Stimulated activated CD8-positive, alpha-beta memory T cell treated with anti-CD3 and anti-CD28 coated beads, Interleukin-12 subunit alpha, Interleukin-12 subunit beta, amount 100 ng/mL, for 24 hours (primary cell): Measurements from ENCODE around the gene SLC30A3.
"Not testable (repeated sequence)": the region's sequence is repeated elsewhere in the genome, so short reads cannot be mapped to it uniquely, and the experiment has no call there.

Experiments
- DNase-seq: peaks from one replicate; pipeline ENCODE4 v3.0.0-alpha.2; 2020; ENCODE audit errors: extremely low read depth

The SLC30A3 gene

GRCh38 chr2:27262379-27263286, at the start of gene SLC30A3:
Gene SLC30A3 (minus strand): TSS chr2:27263047. CDS start chr2:27262906, 141 bp downstream.
- DNase-seq = peak; percentile 42

GRCh38 chr2:27312152-27312551, 49.3 kb upstream of the SLC30A3 start:
- DNase-seq = no peak

- no peak for DNase-seq
Measured at GRCh38 chr2:27309651-27310050, 46.8 kb upstream of the SLC30A3 start.

GRCh38 chr2:27308359-27308881, 45.6 kb upstream of the SLC30A3 start, which contains the start of gene UCN:
Gene UCN (minus strand): TSS chr2:27308445. CDS start chr2:27307895, 550 bp downstream.
- no peak for DNase-seq

- DNase-seq = no peak
Measured at GRCh38 chr2:27307545-27308358, 44.9 kb upstream of the SLC30A3 start.

GRCh38 chr2:27307287-27307544, 44.4 kb upstream of the SLC30A3 start:
- no peak for DNase-seq

GRCh38 chr2:27306573-27307286, 43.9 kb upstream of the SLC30A3 start:
- DNase-seq = no peak

GRCh38 chr2:27306136-27306535, 43.3 kb upstream of the SLC30A3 start:
- no peak for DNase-seq

GRCh38 chr2:27305516-27305915, 42.7 kb upstream of the SLC30A3 start:
- DNase-seq = no peak

GRCh38 chr2:27304488-27305240, 41.8 kb upstream of the SLC30A3 start:
- DNase-seq = no peak

GRCh38 chr2:27303093-27304025, 40.5 kb upstream of the SLC30A3 start:
- no peak for DNase-seq

GRCh38 chr2:27300606-27301005, 37.8 kb upstream of the SLC30A3 start:
- not testable (repeated sequence) for DNase-seq

GRCh38 chr2:27298391-27299080, 35.7 kb upstream of the SLC30A3 start:
- DNase-seq = no peak

GRCh38 chr2:27297195-27297594, 34.3 kb upstream of the SLC30A3 start:
- no peak for DNase-seq

GRCh38 chr2:27296481-27296880, 33.6 kb upstream of the SLC30A3 start:
- no peak for DNase-seq

- no peak for DNase-seq
Measured at GRCh38 chr2:27294928-27295327, 32.1 kb upstream of the SLC30A3 start.

GRCh38 chr2:27291865-27292264, 29.0 kb upstream of the SLC30A3 start:
- no peak for DNase-seq

GRCh38 chr2:27290549-27290948, 27.7 kb upstream of the SLC30A3 start:
- DNase-seq = no peak

- no peak for DNase-seq
Measured at GRCh38 chr2:27288610-27289009, 25.8 kb upstream of the SLC30A3 start.

- no peak for DNase-seq
Measured at GRCh38 chr2:27285481-27285880, 22.6 kb upstream of the SLC30A3 start.
